ENCODE measurements around the gene CUL4A.
A peak's percentile ranks its signal among the peaks of the same experiment; 100 is the strongest.
"Not testable (repeated sequence)": the region's sequence is repeated elsewhere in the genome, so short reads cannot be mapped to it uniquely, and the experiment has no call there.

The CUL4A gene

DNA sequence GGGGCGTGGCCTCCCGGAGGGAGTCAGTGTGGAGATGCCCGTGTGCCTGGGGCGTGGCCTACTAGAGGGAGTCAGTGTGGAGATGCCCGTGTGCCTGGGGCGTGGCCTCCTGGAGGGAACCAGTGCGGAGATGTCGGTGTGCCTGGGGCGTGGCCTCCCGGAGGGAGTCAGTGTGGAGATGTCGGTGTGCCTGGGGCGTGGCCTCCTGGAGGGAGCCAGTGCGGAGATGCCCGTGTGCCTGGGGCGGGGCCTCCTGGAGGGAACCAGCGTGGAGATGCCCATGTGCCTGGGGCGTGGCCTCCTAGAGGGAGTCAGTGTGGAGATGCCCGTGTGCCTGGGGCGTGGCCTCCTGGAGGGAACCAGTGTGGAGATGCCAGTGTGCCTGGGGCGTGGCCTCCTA lies 104.7 kb downstream of the CUL4A start:
- H3K9me3 ChIP-seq (ENCODE audit: control insufficient read depth, insufficient read depth, low read depth, low read length); H3K27ac ChIP-seq (ENCODE audit: extremely low read depth, low read depth, low read length); POLR2A ChIA-PET; H3K4me1 ChIP-seq (ENCODE audit: control insufficient read depth, insufficient read depth, low read length); H3K4me3 ChIP-seq (ENCODE audit: low read depth, low read length); CTCF ChIA-PET: not testable (repeated sequence)
- TF ChIP-seq KLF9 (tag by site-specific recombination; IDR thresholded peaks at IDR 0.05; ENCODE audit: low read depth) = peak; percentile 51
- TF ChIP-seq KLF7 (tag by site-specific recombination; IDR thresholded peaks at IDR 0.05; ENCODE audit: borderline replicate concordance) = peak; percentile 65
- TF ChIP-seq KLF1 (tag by site-specific recombination; IDR thresholded peaks at IDR 0.05) = 0 out of 2 replicates have a peak, but pooled peaks have one; percentile 18
- 0 out of 2 replicates have a peak, but pooled peaks have one; percentile 20 for TF ChIP-seq KLF8 (tag by site-specific recombination; IDR thresholded peaks at IDR 0.05)
- H3K36me3 ChIP-seq (ENCODE audit: control insufficient read depth in 2 of 2, insufficient read depth in 1 of 2, low read length in 2 of 2) = peaks cover 0 to 35% of the 10 kb centered on the region in 2 experiments; a peak in 2 of 3 replicates

- POLR2A ChIA-PET; H3K4me1 ChIP-seq (ENCODE audit: control insufficient read depth, insufficient read depth, low read length); H3K4me3 ChIP-seq (ENCODE audit: low read depth, low read length); H3K27ac ChIP-seq (ENCODE audit: extremely low read depth, low read depth, low read length); CTCF ChIA-PET; H3K9me3 ChIP-seq (ENCODE audit: control insufficient read depth, insufficient read depth, low read depth, low read length): not testable (repeated sequence)
- H3K36me3 ChIP-seq (ENCODE audit: control insufficient read depth in 2 of 2, insufficient read depth in 1 of 2, low read length in 2 of 2) = peaks cover 0 to 38% of the 10 kb centered on the region in 2 experiments; a peak in 2 of 3 replicates
- TF ChIP-seq KLF1 (tag by site-specific recombination; IDR thresholded peaks at IDR 0.05) = peak; percentile 59
These were observed 105.6 kb downstream of the CUL4A start for GRCh38 chr13:113314895-113315470.

- Histone ChIP-seq H3K9me3 (ENCODE audit: control insufficient read depth, insufficient read depth, low read depth, low read length) (no peaks in the 10 kb centered on the region), H3K4me1 (ENCODE audit: control insufficient read depth, insufficient read depth, low read length) (no peaks in the 10 kb centered on the region), H3K36me3 (ENCODE audit: control insufficient read depth in 2 of 2, insufficient read depth in 1 of 2, low read length in 2 of 2) (peaks cover 0 to 44% of the 10 kb centered on the region in 2 experiments; a peak in 1 of 3 replicates), H3K4me3 (ENCODE audit: low read depth, low read length) (no peak overlapping the region), H3K27ac (ENCODE audit: extremely low read depth, low read depth, low read length) (no peak overlapping the region)
- TF ChIP-seq ZBTB48 (tag by site-specific recombination; IDR thresholded peaks at IDR 0.05) (no peak), ZNF148 (tag by site-specific recombination; IDR thresholded peaks at IDR 0.05; ENCODE audit: borderline replicate concordance) (no peak), ZFP3 (tag by site-specific recombination; IDR thresholded peaks at IDR 0.05; ENCODE audit: low read depth) (no peak), ZNF747 (tag by site-specific recombination; IDR thresholded peaks at IDR 0.05) (no peak), ZNF169 (tag by site-specific recombination; IDR thresholded peaks at IDR 0.05) (no peak), ZNF521 (tag by site-specific recombination; IDR thresholded peaks at IDR 0.05) (no peak), ZFP69B (tag by site-specific recombination; IDR thresholded peaks at IDR 0.05) (no peak), REST (tag by site-specific recombination; IDR thresholded peaks at IDR 0.05) (no peak), IKZF3 (tag by site-specific recombination; IDR thresholded peaks at IDR 0.05) (no peak), ZNF146 (tag by site-specific recombination; IDR thresholded peaks at IDR 0.05) (no peak), ZNF350 (tag by site-specific recombination; IDR thresholded peaks at IDR 0.05) (no peak), KLF10 (tag by site-specific recombination; IDR thresholded peaks at IDR 0.05) (no peak)
- TF ChIP-seq, protein P1, sequence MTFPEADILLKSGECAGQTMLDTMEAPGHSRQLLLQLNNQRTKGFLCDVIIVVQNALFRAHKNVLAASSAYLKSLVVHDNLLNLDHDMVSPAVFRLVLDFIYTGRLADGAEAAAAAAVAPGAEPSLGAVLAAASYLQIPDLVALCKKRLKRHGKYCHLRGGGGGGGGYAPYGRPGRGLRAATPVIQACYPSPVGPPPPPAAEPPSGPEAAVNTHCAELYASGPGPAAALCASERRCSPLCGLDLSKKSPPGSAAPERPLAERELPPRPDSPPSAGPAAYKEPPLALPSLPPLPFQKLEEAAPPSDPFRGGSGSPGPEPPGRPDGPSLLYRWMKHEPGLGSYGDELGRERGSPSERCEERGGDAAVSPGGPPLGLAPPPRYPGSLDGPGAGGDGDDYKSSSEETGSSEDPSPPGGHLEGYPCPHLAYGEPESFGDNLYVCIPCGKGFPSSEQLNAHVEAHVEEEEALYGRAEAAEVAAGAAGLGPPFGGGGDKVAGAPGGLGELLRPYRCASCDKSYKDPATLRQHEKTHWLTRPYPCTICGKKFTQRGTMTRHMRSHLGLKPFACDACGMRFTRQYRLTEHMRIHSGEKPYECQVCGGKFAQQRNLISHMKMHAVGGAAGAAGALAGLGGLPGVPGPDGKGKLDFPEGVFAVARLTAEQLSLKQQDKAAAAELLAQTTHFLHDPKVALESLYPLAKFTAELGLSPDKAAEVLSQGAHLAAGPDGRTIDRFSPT (tag by site-specific recombination; IDR thresholded peaks at IDR 0.05) = no peak
- ChIA-PET CTCF (no interaction called here), POLR2A (no interaction called here)
These were observed 106.6 kb downstream of the CUL4A start for GRCh38 chr13:113315992-113316391.
